OCI-LY1 (cell line): ENCODE data around the gene GAD2.

Experiments used
- H2AFZ ChIP-seq: fragments of 200-600 bp; sonication (generic), shearing (Covaris generic); 2 replicates; pipeline ENCODE4 v1.6.0; 2014; ENCODE audit warnings: antibody characterized with exemption, mild to moderate bottlenecking, low read length
- H3F3A ChIP-seq: fragments of 200-600 bp; sonication (generic), shearing (Covaris generic); 2 replicates; pipeline ENCODE4 v1.6.0; 2014; ENCODE audit warnings: mild to moderate bottlenecking, antibody characterized with exemption, low read length, moderate library complexity; ENCODE audit not compliant: insufficient read depth
- H3K27ac ChIP-seq: fragments of 200-600 bp; sonication (generic); 2 replicates; pipeline ENCODE4 v1.5.1; 2014; ENCODE audit warnings: low read length, mixed run types, mild to moderate bottlenecking, low read depth; ENCODE audit not compliant: poor library complexity, severe bottlenecking
- H3K27me3 ChIP-seq: fragments of 200-600 bp; sonication (generic); 2 replicates; pipeline ENCODE4 v1.6.0; 2014; ENCODE audit warnings: antibody characterized with exemption, mild to moderate bottlenecking, low read length, moderate library complexity; ENCODE audit not compliant: insufficient read depth
- H3K36me3 ChIP-seq: fragments of 200-600 bp; sonication (generic); 2 replicates; pipeline ENCODE4 v1.6.1; 2014; ENCODE audit warnings: mild to moderate bottlenecking, antibody characterized with exemption, low read length, moderate library complexity, mixed read lengths; ENCODE audit not compliant: insufficient read depth
- H3K4me1 ChIP-seq: fragments of 200-600 bp; sonication (generic); 2 replicates; pipeline ENCODE4 v1.5.1; 2014; ENCODE audit warnings: mild to moderate bottlenecking, low read length, moderate library complexity; ENCODE audit not compliant: insufficient read depth, severe bottlenecking
- H3K4me2 ChIP-seq: fragments of 200-600 bp; sonication (generic), shearing (Covaris generic); 2 replicates; pipeline ENCODE4 v1.6.1; 2014; ENCODE audit warnings: low read length
- H3K4me3 ChIP-seq: fragments of 200-600 bp; sonication (generic); 2 replicates; pipeline ENCODE4 v1.5.1; 2014; ENCODE audit warnings: low read length, low read depth, mild to moderate bottlenecking, mixed read lengths; ENCODE audit not compliant: poor library complexity, severe bottlenecking
- H3K79me2 ChIP-seq: fragments of 200-600 bp; shearing (Covaris generic); 2 replicates; pipeline ENCODE4 v1.6.1; 2016; ENCODE audit warnings: mixed run types, low read length, mixed read lengths; ENCODE audit not compliant: insufficient read depth
- H3K9ac ChIP-seq: fragments of 200-600 bp; sonication (generic), shearing (Covaris generic); 2 replicates; pipeline ENCODE4 v1.6.1; 2014; ENCODE audit warnings: mild to moderate bottlenecking, low read length, mixed read lengths
- H3K9me2 ChIP-seq: fragments of 200-600 bp; sonication (generic), shearing (Covaris generic); 2 replicates; pipeline ENCODE4 v1.6.1; 2014; ENCODE audit warnings: low read depth, mild to moderate bottlenecking, low read length, mixed read lengths
- H3K9me3 ChIP-seq: fragments of 200-600 bp; shearing (Covaris generic); 2 replicates; pipeline ENCODE4 v1.6.1; 2014; ENCODE audit warnings: low read length, mixed read lengths
- H4K20me1 ChIP-seq: fragments of 200-600 bp; sonication (generic), shearing (Covaris generic); 2 replicates; pipeline ENCODE4 v1.6.0; 2016; ENCODE audit warnings: mild to moderate bottlenecking, low read length; ENCODE audit not compliant: insufficient read depth
- CTCF ChIP-seq: fragments of 200-600 bp; sonication (generic), shearing (Covaris generic); IDR thresholded peaks from 2 replicates; pipeline ENCODE4 v1.5.1; 2017; ENCODE audit warnings: mild to moderate bottlenecking, antibody characterized with exemption, low read length, moderate library complexity, mixed read lengths
- EZH2 ChIP-seq: fragments of 200-600 bp; sonication (generic), shearing (Covaris generic); IDR thresholded peaks from 2 replicates; pipeline ENCODE4 v1.8.0; 2017; ENCODE audit warnings: borderline replicate concordance, mixed run types, mild to moderate bottlenecking, antibody characterized with exemption, low read length, moderate library complexity, mixed read lengths

Gene GAD2

GRCh38 chr10:26274391-26274790, 57.8 kb downstream of the GAD2 start:
- Histone ChIP-seq H2AFZ (no peak overlapping the region), H3K4me1 (no peaks in the 10 kb centered on the region), H3K27me3 (no peaks in the 10 kb centered on the region), H3K4me3 (no peak overlapping the region), H4K20me1 (no peaks in the 10 kb centered on the region), H3K9me3 (no peaks in the 10 kb centered on the region), H3K9me2 (no peaks in the 10 kb centered on the region), H3K9ac (no peak overlapping the region), H3F3A (no peaks in the 10 kb centered on the region), H3K4me2 (no peak overlapping the region), H3K79me2 (no peaks in the 10 kb centered on the region), H3K27ac (no peak overlapping the region), H3K36me3 (no peaks in the 10 kb centered on the region)
- TF ChIP-seq EZH2 (no peak), CTCF (no peak)

- Histone ChIP-seq H3K9ac (no peak overlapping the region), H2AFZ (no peak overlapping the region), H3K36me3 (no peaks in the 10 kb centered on the region), H3K79me2 (no peaks in the 10 kb centered on the region), H3K27ac (no peak overlapping the region), H3K9me3 (no peaks in the 10 kb centered on the region), H3K9me2 (no peaks in the 10 kb centered on the region), H3K4me3 (no peak overlapping the region), H3K27me3 (no peaks in the 10 kb centered on the region), H4K20me1 (no peaks in the 10 kb centered on the region), H3K4me2 (no peak overlapping the region), H3K4me1 (no peaks in the 10 kb centered on the region), H3F3A (no peaks in the 10 kb centered on the region)
- TF ChIP-seq EZH2: no peak
- no peak for TF ChIP-seq CTCF
These were observed 61.7 kb downstream of the GAD2 start for GRCh38 chr10:26278295-26278694.

- Histone ChIP-seq H3K4me3 (no peak overlapping the region), H3K9me2 (no peaks in the 10 kb centered on the region), H3F3A (no peaks in the 10 kb centered on the region), H3K4me2 (no peak overlapping the region), H3K36me3 (no peaks in the 10 kb centered on the region), H3K27ac (no peak overlapping the region), H3K9ac (no peak overlapping the region), H3K4me1 (no peaks in the 10 kb centered on the region), H3K9me3 (no peaks in the 10 kb centered on the region), H4K20me1 (no peaks in the 10 kb centered on the region), H3K27me3 (no peaks in the 10 kb centered on the region), H3K79me2 (no peaks in the 10 kb centered on the region), H2AFZ (no peak overlapping the region)
- TF ChIP-seq CTCF (no peak), EZH2 (no peak)
These were observed 73.7 kb downstream of the GAD2 start for GRCh38 chr10:26290236-26290635.
